ENCODE results near the gene CYP4B1.

CYP4B1 gene

GRCh38 chr1:46809904-46810303 lies 11.1 kb downstream of the CYP4B1 start:
- H3K4me3 ChIP-seq (ENCODE audit: low read depth, low read length), result no peak overlapping the region
- DNase-seq (ENCODE audit: low read depth), result no peak
- TF ChIP-seq, protein P1, sequence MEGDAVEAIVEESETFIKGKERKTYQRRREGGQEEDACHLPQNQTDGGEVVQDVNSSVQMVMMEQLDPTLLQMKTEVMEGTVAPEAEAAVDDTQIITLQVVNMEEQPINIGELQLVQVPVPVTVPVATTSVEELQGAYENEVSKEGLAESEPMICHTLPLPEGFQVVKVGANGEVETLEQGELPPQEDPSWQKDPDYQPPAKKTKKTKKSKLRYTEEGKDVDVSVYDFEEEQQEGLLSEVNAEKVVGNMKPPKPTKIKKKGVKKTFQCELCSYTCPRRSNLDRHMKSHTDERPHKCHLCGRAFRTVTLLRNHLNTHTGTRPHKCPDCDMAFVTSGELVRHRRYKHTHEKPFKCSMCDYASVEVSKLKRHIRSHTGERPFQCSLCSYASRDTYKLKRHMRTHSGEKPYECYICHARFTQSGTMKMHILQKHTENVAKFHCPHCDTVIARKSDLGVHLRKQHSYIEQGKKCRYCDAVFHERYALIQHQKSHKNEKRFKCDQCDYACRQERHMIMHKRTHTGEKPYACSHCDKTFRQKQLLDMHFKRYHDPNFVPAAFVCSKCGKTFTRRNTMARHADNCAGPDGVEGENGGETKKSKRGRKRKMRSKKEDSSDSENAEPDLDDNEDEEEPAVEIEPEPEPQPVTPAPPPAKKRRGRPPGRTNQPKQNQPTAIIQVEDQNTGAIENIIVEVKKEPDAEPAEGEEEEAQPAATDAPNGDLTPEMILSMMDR (IDR thresholded peaks at IDR 0.05; ENCODE audit: insufficient read depth, low read depth, low read length, missing control alignments), result no peak

GRCh38 chr1:46810596-46810995 lies 11.8 kb downstream of the CYP4B1 start:
- H3K4me3 ChIP-seq (ENCODE audit: low read depth, low read length), result no peak overlapping the region
- DNase-seq (ENCODE audit: low read depth), result no peak
- TF ChIP-seq, protein P1 (IDR thresholded peaks at IDR 0.05; ENCODE audit: insufficient read depth, low read depth, low read length, missing control alignments), result no peak

- TF ChIP-seq, protein P1 (IDR thresholded peaks at IDR 0.05; ENCODE audit: insufficient read depth, low read depth, low read length, missing control alignments), result no peak
- no peak overlapping the region for H3K4me3 ChIP-seq (ENCODE audit: low read depth, low read length)
- DNase-seq (ENCODE audit: low read depth), result no peak
Measured at GRCh38 chr1:46811053-46811452, 12.2 kb downstream of the CYP4B1 start.

- TF ChIP-seq, protein P1 (IDR thresholded peaks at IDR 0.05; ENCODE audit: insufficient read depth, low read depth, low read length, missing control alignments), result no peak
Measured at GRCh38 chr1:46812065-46812963, 13.5 kb downstream of the CYP4B1 start.

GRCh38 chr1:46812996-46813857 lies 14.4 kb downstream of the CYP4B1 start:
- no peak overlapping the region for H3K4me3 ChIP-seq (ENCODE audit: low read depth, low read length)
- DNase-seq (ENCODE audit: low read depth), result no peak
- TF ChIP-seq, protein P1 (IDR thresholded peaks at IDR 0.05; ENCODE audit: insufficient read depth, low read depth, low read length, missing control alignments), result no peak

More at GRCh38 chr1:46812065-46812963, 13.5 kb downstream of the CYP4B1 start:
- peak; percentile 22 for DNase-seq (ENCODE audit: low read depth)
- no peak overlapping the region for H3K4me3 ChIP-seq (ENCODE audit: low read depth, low read length)

DNA sequence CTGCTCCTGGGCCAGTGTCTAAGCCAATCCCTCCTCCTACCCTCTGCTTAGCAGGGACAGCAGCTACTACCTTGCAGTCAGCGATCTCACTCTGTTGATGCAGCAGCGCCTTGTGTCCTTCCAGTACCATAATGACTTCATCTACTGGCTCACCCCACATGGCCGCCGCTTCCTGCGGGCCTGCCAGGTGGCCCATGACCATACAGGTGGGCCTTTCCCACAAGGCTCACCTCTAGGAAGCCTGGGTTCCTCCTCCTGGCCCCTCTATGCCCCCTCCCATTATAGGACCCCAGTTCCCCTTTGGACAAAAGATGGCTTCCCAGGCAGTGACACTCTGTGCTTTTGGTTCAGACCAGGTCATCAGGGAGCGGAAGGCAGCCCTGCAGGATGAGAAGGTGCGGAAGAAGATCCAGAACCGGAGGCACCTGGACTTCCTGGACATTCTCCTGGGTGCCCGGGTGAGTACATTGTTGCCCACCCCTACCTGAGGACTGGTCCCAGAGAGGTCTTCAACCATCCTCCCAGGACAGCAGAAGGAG lies 15.1 kb downstream of the CYP4B1 start:
- DNase-seq (ENCODE audit: low read depth), result no peak
- TF ChIP-seq, protein P1 (IDR thresholded peaks at IDR 0.05; ENCODE audit: insufficient read depth, low read depth, low read length, missing control alignments), result no peak
- no peak overlapping the region for H3K4me3 ChIP-seq (ENCODE audit: low read depth, low read length)
